ENCODE results near the gene ESD.

DNA sequence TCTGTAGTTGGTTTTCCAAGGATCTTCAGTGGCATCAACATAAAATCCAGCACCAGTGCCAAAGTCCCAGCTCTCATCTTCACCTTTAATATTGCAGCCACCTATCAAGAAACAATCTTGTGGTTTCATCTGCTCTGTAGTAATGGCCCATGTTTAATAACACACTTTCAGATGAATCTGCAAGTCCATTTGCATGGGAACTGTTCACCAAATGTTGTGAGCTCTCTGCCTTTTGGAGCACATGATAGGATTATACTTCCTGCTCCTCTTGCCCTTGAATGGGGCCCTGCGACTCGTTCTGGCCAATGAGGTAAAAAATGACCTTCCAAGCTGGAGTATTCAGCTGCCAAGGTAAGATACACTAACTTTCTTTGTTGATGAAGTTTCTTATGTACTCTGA lies 14.3 kb downstream of the ESD start:
- TF ChIP-seq TAF1 (IDR thresholded peaks at IDR 0.05; ENCODE audit: borderline replicate concordance, insufficient read depth, low read length) (no peak), POLR2AphosphoS5 (IDR thresholded peaks at IDR 0.05; ENCODE audit: low read depth, low read length) (no peak), SIN3A (IDR thresholded peaks at IDR 0.05; ENCODE audit: borderline replicate concordance, insufficient read depth, low read length) (no peak), FOXP2 (optimal IDR thresholded peaks at IDR 0.05; ENCODE audit: borderline replicate concordance, extremely low read depth, extremely low read length, insufficient read depth) (no peak)
- TF ChIP-seq, protein P1, sequence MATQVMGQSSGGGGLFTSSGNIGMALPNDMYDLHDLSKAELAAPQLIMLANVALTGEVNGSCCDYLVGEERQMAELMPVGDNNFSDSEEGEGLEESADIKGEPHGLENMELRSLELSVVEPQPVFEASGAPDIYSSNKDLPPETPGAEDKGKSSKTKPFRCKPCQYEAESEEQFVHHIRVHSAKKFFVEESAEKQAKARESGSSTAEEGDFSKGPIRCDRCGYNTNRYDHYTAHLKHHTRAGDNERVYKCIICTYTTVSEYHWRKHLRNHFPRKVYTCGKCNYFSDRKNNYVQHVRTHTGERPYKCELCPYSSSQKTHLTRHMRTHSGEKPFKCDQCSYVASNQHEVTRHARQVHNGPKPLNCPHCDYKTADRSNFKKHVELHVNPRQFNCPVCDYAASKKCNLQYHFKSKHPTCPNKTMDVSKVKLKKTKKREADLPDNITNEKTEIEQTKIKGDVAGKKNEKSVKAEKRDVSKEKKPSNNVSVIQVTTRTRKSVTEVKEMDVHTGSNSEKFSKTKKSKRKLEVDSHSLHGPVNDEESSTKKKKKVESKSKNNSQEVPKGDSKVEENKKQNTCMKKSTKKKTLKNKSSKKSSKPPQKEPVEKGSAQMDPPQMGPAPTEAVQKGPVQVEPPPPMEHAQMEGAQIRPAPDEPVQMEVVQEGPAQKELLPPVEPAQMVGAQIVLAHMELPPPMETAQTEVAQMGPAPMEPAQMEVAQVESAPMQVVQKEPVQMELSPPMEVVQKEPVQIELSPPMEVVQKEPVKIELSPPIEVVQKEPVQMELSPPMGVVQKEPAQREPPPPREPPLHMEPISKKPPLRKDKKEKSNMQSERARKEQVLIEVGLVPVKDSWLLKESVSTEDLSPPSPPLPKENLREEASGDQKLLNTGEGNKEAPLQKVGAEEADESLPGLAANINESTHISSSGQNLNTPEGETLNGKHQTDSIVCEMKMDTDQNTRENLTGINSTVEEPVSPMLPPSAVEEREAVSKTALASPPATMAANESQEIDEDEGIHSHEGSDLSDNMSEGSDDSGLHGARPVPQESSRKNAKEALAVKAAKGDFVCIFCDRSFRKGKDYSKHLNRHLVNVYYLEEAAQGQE (IDR thresholded peaks at IDR 0.05; ENCODE audit: insufficient read depth in 1 of 2, low read depth in 2 of 2, low read length in 2 of 2), result no peak

Measured in PFSK-1 (cell line).